HK-2 (cell line): ENCODE results near the gene DNAH8.

Experiments
- DNase-seq: peaks from one replicate; pipeline ENCODE4 v3.0.0-alpha.2; 2018; ENCODE audit not compliant: unreplicated experiment

Gene DNAH8

GRCh38 chr6:39018103-39018502 is 303.0 kb downstream of the DNAH8 start:
- no peak for DNase-seq

- no peak for DNase-seq
These were observed 305.0 kb downstream of the DNAH8 start for GRCh38 chr6:39020136-39020535.

GRCh38 chr6:39021041-39021440 is 305.9 kb downstream of the DNAH8 start:
- no peak for DNase-seq

GRCh38 chr6:39021779-39022178 is 306.7 kb downstream of the DNAH8 start:
- no peak for DNase-seq

GRCh38 chr6:39026175-39026574 is 311.1 kb downstream of the DNAH8 start:
- DNase-seq: no peak

- DNase-seq: peak; percentile 50
These were observed 314.3 kb downstream of the DNAH8 start for GRCh38 chr6:39029156-39030011.

GRCh38 chr6:39035681-39036080 is 320.6 kb downstream of the DNAH8 start:
- no peak for DNase-seq

- DNase-seq: no peak
These were observed 322.0 kb downstream of the DNAH8 start for GRCh38 chr6:39037082-39037508.

GRCh38 chr6:39037707-39038106 is 322.6 kb downstream of the DNAH8 start:
- no peak for DNase-seq

GRCh38 chr6:39040080-39040673 is 325.1 kb downstream of the DNAH8 start:
- DNase-seq: no peak

GRCh38 chr6:39041072-39041471 is 326.0 kb downstream of the DNAH8 start:
- no peak for DNase-seq

GRCh38 chr6:39043776-39044175 is 328.7 kb downstream of the DNAH8 start:
- no peak for DNase-seq

- no peak for DNase-seq
These were observed 329.1 kb downstream of the DNAH8 start for GRCh38 chr6:39044181-39044580.

GRCh38 chr6:39047434-39048327 is 332.6 kb downstream of the DNAH8 start:
- no peak for DNase-seq

- no peak for DNase-seq
These were observed 333.6 kb downstream of the DNAH8 start, which contains the start of gene GLP1R for GRCh38 chr6:39048481-39049399. TSS of gene GLP1R (plus strand) at chr6:39048781. CDS start at chr6:39048841, 60 bp downstream.

GRCh38 chr6:39049575-39050283 is 334.6 kb downstream of the DNAH8 start:
- no peak for DNase-seq

GRCh38 chr6:39050453-39051112 is 335.5 kb downstream of the DNAH8 start:
- DNase-seq: no peak

- peak; percentile 53 for DNase-seq
These were observed 336.4 kb downstream of the DNAH8 start for GRCh38 chr6:39051399-39052122.

GRCh38 chr6:39053016-39053624 is 338.0 kb downstream of the DNAH8 start:
- DNase-seq: no peak
